Muscle layer of colon (tissue), 2 donors: ENCODE data around the gene PTPRD.
"Not testable (repeated sequence)": the region's sequence is repeated elsewhere in the genome, so short reads cannot be mapped to it uniquely, and the experiment has no call there.

Experiments used
- H3K27ac ChIP-seq: one replicate; pipeline ENCODE4 v1.7.0; 2013; ENCODE audit warnings: low read depth, mild to moderate bottlenecking, low read length, moderate library complexity
- H3K27me3 ChIP-seq, 2 donors: one replicate each; pipeline ENCODE4 v1.7.0; 2013; ENCODE audit warnings: low read length in 2 of 2, mild to moderate bottlenecking in 2 of 2; ENCODE audit not compliant: insufficient read depth in 2 of 2, control insufficient read depth in 1 of 2
- H3K36me3 ChIP-seq: one replicate; pipeline ENCODE4 v1.7.0; 2013; ENCODE audit warnings: mild to moderate bottlenecking, low read length; ENCODE audit not compliant: insufficient read depth
- H3K4me1 ChIP-seq: one replicate; pipeline ENCODE4 v1.7.0; 2013; ENCODE audit warnings: mild to moderate bottlenecking, low read length; ENCODE audit not compliant: insufficient read depth
- H3K4me3 ChIP-seq, 2 donors: one replicate each; pipeline ENCODE4 v1.7.0; 2013; ENCODE audit warnings: low read length in 2 of 2, low read depth in 1 of 2, mild to moderate bottlenecking in 1 of 2, moderate library complexity in 1 of 2
- H3K9ac ChIP-seq: one replicate; pipeline ENCODE4 v1.7.0; 2013; ENCODE audit warnings: low read length
- H3K9me3 ChIP-seq: one replicate; pipeline ENCODE4 v1.7.0; 2013; ENCODE audit warnings: mild to moderate bottlenecking, low read length
- donor health status: abdominal sarcoma.
- donor health status: Adenocarcinoma of cecum.

The PTPRD gene

GRCh38 chr9:9045072-9045471, 1567.7 kb downstream of the PTPRD start:
- Histone ChIP-seq H3K27me3 (no peaks in the 10 kb centered on the region), H3K27ac (no peak overlapping the region), H3K4me1 (no peaks in the 10 kb centered on the region), H3K36me3 (no peaks in the 10 kb centered on the region), H3K4me3 (no peak overlapping the region), H3K9ac (no peak overlapping the region), H3K9me3 (no peaks in the 10 kb centered on the region)

- H3K27ac ChIP-seq, H3K36me3 ChIP-seq, H3K9me3 ChIP-seq, H3K4me3 ChIP-seq, H3K27me3 ChIP-seq, H3K4me1 ChIP-seq, H3K9ac ChIP-seq: not testable (repeated sequence)
These were observed 1569.0 kb downstream of the PTPRD start for GRCh38 chr9:9043788-9044187.

DNA sequence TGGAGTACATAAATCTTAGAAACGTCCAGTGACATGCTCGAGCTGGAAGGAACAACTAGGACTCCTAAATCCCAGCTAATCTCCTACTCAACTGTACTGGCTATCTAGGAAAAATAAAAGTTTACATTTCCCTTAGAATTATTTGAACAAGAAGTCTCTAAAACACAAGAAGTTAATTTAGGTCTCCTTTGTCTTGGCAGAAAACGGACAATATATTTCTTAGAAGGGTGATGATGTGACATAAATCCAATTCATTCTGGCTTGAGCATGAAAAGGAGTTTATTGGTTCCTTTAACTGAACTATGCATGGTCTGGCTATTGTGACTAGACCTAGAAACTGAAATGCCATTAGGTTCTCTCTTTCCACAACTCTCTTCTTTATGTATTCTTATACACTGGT, 1571.0 kb downstream of the PTPRD start:
- H3K36me3 ChIP-seq, result no peaks in the 10 kb centered on the region
- no peaks in the 10 kb centered on the region for H3K27me3 ChIP-seq
- no peaks in the 10 kb centered on the region for H3K9me3 ChIP-seq
- no peaks in the 10 kb centered on the region for H3K4me1 ChIP-seq
- H3K4me3 ChIP-seq, result no peak overlapping the region
- no peak overlapping the region for H3K9ac ChIP-seq
- no peak overlapping the region for H3K27ac ChIP-seq

DNA sequence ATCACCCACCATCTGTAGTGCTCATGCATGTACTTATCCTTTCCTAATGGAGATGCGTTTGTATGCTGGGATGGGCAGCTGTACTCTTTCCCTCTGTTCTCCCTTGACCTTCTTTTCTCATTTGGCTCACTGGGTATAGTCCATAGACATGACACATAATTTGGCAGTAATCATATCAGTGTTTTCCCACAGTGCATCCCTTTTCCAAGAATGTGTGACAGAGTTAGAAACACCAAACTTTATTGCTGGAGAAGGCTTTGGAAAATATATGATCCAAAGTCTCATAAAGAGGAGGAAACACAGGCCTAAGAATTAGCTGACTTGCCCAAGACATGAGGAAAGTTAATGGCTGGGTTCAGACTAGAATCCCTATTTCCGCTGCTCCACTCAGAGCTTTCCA, 1579.8 kb downstream of the PTPRD start:
- Histone ChIP-seq H3K4me3 (no peak overlapping the region), H3K9me3 (no peaks in the 10 kb centered on the region), H3K27me3 (no peaks in the 10 kb centered on the region), H3K9ac (no peak overlapping the region), H3K36me3 (no peaks in the 10 kb centered on the region), H3K27ac (no peak overlapping the region), H3K4me1 (no peaks in the 10 kb centered on the region)

GRCh38 chr9:9016597-9016996, 1596.2 kb downstream of the PTPRD start:
- Histone ChIP-seq H3K4me1 (no peaks in the 10 kb centered on the region), H3K36me3 (no peaks in the 10 kb centered on the region), H3K27ac (no peak overlapping the region), H3K9ac (no peak overlapping the region), H3K9me3 (no peaks in the 10 kb centered on the region), H3K4me3 (no peak overlapping the region), H3K27me3 (no peaks in the 10 kb centered on the region)

DNA sequence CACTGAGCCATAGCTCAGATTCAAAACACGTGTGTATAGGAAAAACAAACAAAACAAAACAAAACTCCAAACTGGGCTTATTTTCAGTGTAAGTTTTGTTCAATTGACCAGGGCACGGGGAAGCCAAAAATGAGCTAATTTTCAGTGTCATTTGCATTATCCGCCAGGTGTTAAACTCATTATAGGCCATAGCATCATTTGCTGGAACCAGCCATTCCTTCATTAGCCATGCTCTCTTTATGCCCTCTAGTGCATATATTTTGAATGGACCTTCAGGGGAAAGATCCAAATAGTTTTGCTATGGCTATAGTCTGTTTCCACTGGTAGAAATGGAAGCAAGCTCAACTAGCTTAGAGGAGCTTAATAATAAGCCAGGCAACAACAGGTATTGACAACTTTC, 1608.0 kb downstream of the PTPRD start:
- no peaks in the 10 kb centered on the region for H3K4me1 ChIP-seq

GRCh38 chr9:9002826-9003583, 1609.8 kb downstream of the PTPRD start:
- Histone ChIP-seq H3K36me3 (no peaks in the 10 kb centered on the region), H3K4me1 (no peaks in the 10 kb centered on the region), H3K27me3 (no peaks in the 10 kb centered on the region), H3K27ac (no peak overlapping the region), H3K9me3 (no peaks in the 10 kb centered on the region), H3K4me3 (no peak overlapping the region), H3K9ac (no peak overlapping the region)

More for the DNA sequence above, 1608.0 kb downstream of the PTPRD start:
- Histone ChIP-seq H3K27ac (no peak overlapping the region), H3K9ac (no peak overlapping the region), H3K4me3 (no peak overlapping the region), H3K36me3 (no peaks in the 10 kb centered on the region), H3K27me3 (no peaks in the 10 kb centered on the region), H3K9me3 (no peaks in the 10 kb centered on the region)

DNA sequence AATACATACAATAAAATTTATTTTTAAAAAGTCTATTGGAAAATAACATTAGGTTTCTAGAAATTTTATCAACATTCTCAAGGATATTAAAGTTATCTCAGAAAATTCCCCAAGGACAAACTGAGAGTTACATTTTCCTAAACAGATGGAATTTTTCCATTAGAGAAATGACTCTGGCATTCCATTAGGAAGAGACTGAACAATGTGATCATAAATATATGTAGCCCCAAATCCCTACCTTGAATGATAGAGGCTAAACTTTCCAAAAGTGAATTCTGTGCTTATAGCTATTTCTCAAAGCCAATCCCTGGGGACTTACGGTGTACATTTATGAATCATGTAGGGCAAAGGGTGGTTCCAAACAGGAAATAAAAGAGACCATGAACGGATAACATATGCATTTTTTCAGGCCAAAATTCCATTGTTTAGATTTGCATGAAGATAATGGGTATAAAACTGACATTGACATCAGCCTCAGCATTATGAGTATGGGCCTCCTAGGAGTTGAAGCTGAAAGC, 1632.2 kb downstream of the PTPRD start:
- H3K9ac ChIP-seq, result no peak overlapping the region
- no peaks in the 10 kb centered on the region for H3K27me3 ChIP-seq
- H3K4me1 ChIP-seq, result no peaks in the 10 kb centered on the region
- H3K4me3 ChIP-seq, result no peak overlapping the region
- no peaks in the 10 kb centered on the region for H3K36me3 ChIP-seq
- no peaks in the 10 kb centered on the region for H3K9me3 ChIP-seq
- no peak overlapping the region for H3K27ac ChIP-seq

- no peaks in the 10 kb centered on the region for H3K4me1 ChIP-seq
- no peaks in the 10 kb centered on the region for H3K27me3 ChIP-seq
- H3K9ac ChIP-seq, result no peak overlapping the region
- H3K9me3 ChIP-seq, result no peaks in the 10 kb centered on the region
- no peak overlapping the region for H3K27ac ChIP-seq
- H3K4me3 ChIP-seq, result no peak overlapping the region
- no peaks in the 10 kb centered on the region for H3K36me3 ChIP-seq
These were observed 1634.5 kb downstream of the PTPRD start for GRCh38 chr9:8978334-8978733.

- not testable (repeated sequence) for H3K27me3 ChIP-seq, H3K9me3 ChIP-seq, H3K27ac ChIP-seq, H3K9ac ChIP-seq, H3K36me3 ChIP-seq, H3K4me1 ChIP-seq, H3K4me3 ChIP-seq
These were observed 1644.5 kb downstream of the PTPRD start for GRCh38 chr9:8968350-8968749.

DNA sequence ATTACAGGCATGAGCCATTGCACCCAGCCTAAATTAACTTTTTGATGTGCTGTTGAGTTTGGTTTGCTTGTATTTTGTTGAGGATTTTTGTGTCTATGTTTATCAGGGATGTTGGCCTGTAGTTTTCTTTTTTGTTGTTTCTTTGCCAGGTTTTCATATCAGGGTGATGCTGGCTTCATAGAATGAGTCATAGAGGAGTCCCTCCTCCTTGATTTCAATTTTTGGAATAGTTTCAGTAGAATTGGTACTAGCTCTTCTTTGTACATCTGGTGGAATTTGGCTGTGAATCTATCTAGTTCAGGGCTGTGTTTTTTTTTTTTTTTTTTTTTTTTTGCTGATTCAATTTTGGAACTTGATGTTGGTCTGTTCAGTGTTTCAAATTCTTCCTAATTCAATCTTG, 1648.9 kb downstream of the PTPRD start:
- H3K9ac ChIP-seq, result no peak overlapping the region
- no peak overlapping the region for H3K27ac ChIP-seq
- no peaks in the 10 kb centered on the region for H3K9me3 ChIP-seq
- H3K4me1 ChIP-seq, result no peaks in the 10 kb centered on the region
- no peaks in the 10 kb centered on the region for H3K27me3 ChIP-seq
- H3K36me3 ChIP-seq, result no peaks in the 10 kb centered on the region
- H3K4me3 ChIP-seq, result no peak overlapping the region

GRCh38 chr9:8962084-8962483, 1650.7 kb downstream of the PTPRD start:
- Histone ChIP-seq H3K27me3 (no peaks in the 10 kb centered on the region), H3K4me1 (no peaks in the 10 kb centered on the region), H3K9me3 (no peaks in the 10 kb centered on the region), H3K4me3 (no peak overlapping the region), H3K27ac (no peak overlapping the region), H3K36me3 (no peaks in the 10 kb centered on the region), H3K9ac (no peak overlapping the region)
